Activated naive CD8-positive, alpha-beta T cell treated with anti-CD3 and anti-CD28 coated beads, Interleukin-2, amount 10 ng/mL, durations not matched to agents 7 days and 5 days (primary cell): ENCODE measurements around the gene PLCL1. TPM values are rescaled to one million over a fixed set of nuclear protein-coding genes. Genes with fewer than 3 reads are reported as not detected.

Source experiments
- ATAC-seq: fragments of 150-1000 bp; cut with Tn5 transposase; one replicate; pipeline ENCODE4 v1.10.0; 2021; ENCODE audit warnings: low read depth, moderate library complexity
- POLR2A ChIA-PET: fragments of 350-600 bp; sonication (Branson Sonifier 250); formaldehyde crosslinking; loops from one replicate; lab custom pipeline; 2021; ENCODE audit warnings: antibody characterized with exemption; lab: Charles Lee
- DNase-seq: peaks from one replicate; pipeline ENCODE4 v3.0.0; 2021
- H3K27ac Mint-ChIP-seq: one replicate; pipeline ENCODE4 v1.8.0; 2022; ENCODE audit warnings: mild to moderate bottlenecking, mixed read lengths
- H3K27me3 Mint-ChIP-seq: one replicate; pipeline ENCODE4 v1.8.0; 2022; ENCODE audit warnings: mild to moderate bottlenecking, moderate library complexity, mixed read lengths
- H3K36me3 Mint-ChIP-seq: one replicate; pipeline ENCODE4 v1.8.0; 2021; ENCODE audit warnings: mild to moderate bottlenecking, mixed read lengths
- H3K4me1 Mint-ChIP-seq: one replicate; pipeline ENCODE4 v1.8.0; 2021; ENCODE audit warnings: mixed read lengths
- H3K4me3 Mint-ChIP-seq: one replicate; pipeline ENCODE4 v1.8.0; 2022; ENCODE audit warnings: mild to moderate bottlenecking, moderate library complexity, mixed read lengths
- H3K9me3 Mint-ChIP-seq: one replicate; pipeline ENCODE4 v1.8.0; 2021; ENCODE audit warnings: mixed read lengths
- total RNA-seq, 2 experiments: library from RNA; stranded (reverse); gene quantifications; one replicate each; pipeline ENCODE4 v1.2.3, GENCODE V29; 2021

The PLCL1 gene
- total RNA-seq, 2 experiments from 2014 or later, result 1.2 to 1.3 TPM

- no peak for ATAC-seq
- H3K9me3 Mint-ChIP-seq, result no peaks in the 10 kb centered on the region
- no peak for DNase-seq
- H3K27me3 Mint-ChIP-seq, result no peaks in the 10 kb centered on the region
- H3K4me1 Mint-ChIP-seq, result no peaks in the 10 kb centered on the region
- H3K27ac Mint-ChIP-seq, result no peak overlapping the region
- no peaks in the 10 kb centered on the region for H3K36me3 Mint-ChIP-seq
- H3K4me3 Mint-ChIP-seq, result no peak overlapping the region
- POLR2A ChIA-PET, result no interaction called here
Measured at GRCh38 chr2:197982565-197982964, 178.2 kb downstream of the PLCL1 start.

- POLR2A ChIA-PET, result no interaction called here
- no peaks in the 10 kb centered on the region for H3K36me3 Mint-ChIP-seq
- H3K27ac Mint-ChIP-seq, result no peak overlapping the region
- no peak overlapping the region for H3K4me3 Mint-ChIP-seq
- no peak for DNase-seq
- ATAC-seq, result no peak
- H3K4me1 Mint-ChIP-seq, result no peaks in the 10 kb centered on the region
- no peaks in the 10 kb centered on the region for H3K27me3 Mint-ChIP-seq
- H3K9me3 Mint-ChIP-seq, result peaks cover 4% of the 10 kb centered on the region
Measured at GRCh38 chr2:197985029-197985638, 180.7 kb downstream of the PLCL1 start.

GRCh38 chr2:197986977-197987376 is 182.6 kb downstream of the PLCL1 start:
- POLR2A ChIA-PET, result no interaction called here
- Mint-ChIP-seq H3K27ac (no peak overlapping the region), H3K4me3 (no peak overlapping the region), H3K4me1 (no peaks in the 10 kb centered on the region), H3K36me3 (no peaks in the 10 kb centered on the region), H3K9me3 (peaks cover 5% of the 10 kb centered on the region), H3K27me3 (no peaks in the 10 kb centered on the region)
- DNase-seq (no peak), ATAC-seq (no peak)

GRCh38 chr2:197990356-197990755 is 186.0 kb downstream of the PLCL1 start:
- no peak overlapping the region for H3K4me3 Mint-ChIP-seq
- no peak for ATAC-seq

GRCh38 chr2:197992482-197993133 is 188.2 kb downstream of the PLCL1 start:
- no peak overlapping the region for H3K27ac Mint-ChIP-seq
- POLR2A ChIA-PET, result no interaction called here
- H3K36me3 Mint-ChIP-seq, result no peaks in the 10 kb centered on the region
- peaks cover 5% of the 10 kb centered on the region for H3K9me3 Mint-ChIP-seq
- H3K4me1 Mint-ChIP-seq, result no peaks in the 10 kb centered on the region
- DNase-seq (no peak), ATAC-seq (no peak)
- no peak overlapping the region for H3K4me3 Mint-ChIP-seq
- no peaks in the 10 kb centered on the region for H3K27me3 Mint-ChIP-seq

More at GRCh38 chr2:197990356-197990755, 186.0 kb downstream of the PLCL1 start:
- Mint-ChIP-seq H3K9me3 (peaks cover 5% of the 10 kb centered on the region), H3K27me3 (no peaks in the 10 kb centered on the region), H3K4me1 (no peaks in the 10 kb centered on the region), H3K36me3 (no peaks in the 10 kb centered on the region), H3K27ac (no peak overlapping the region)
- POLR2A ChIA-PET, result no interaction called here
- DNase-seq, result no peak

- H3K27me3 Mint-ChIP-seq, result no peaks in the 10 kb centered on the region
- H3K27ac Mint-ChIP-seq, result no peak overlapping the region
- H3K9me3 Mint-ChIP-seq, result peaks cover 5% of the 10 kb centered on the region
- no peaks in the 10 kb centered on the region for H3K36me3 Mint-ChIP-seq
- DNase-seq (no peak), ATAC-seq (no peak)
- POLR2A ChIA-PET, result no interaction called here
- H3K4me3 Mint-ChIP-seq, result no peak overlapping the region
- no peaks in the 10 kb centered on the region for H3K4me1 Mint-ChIP-seq
Measured at GRCh38 chr2:197993363-197993762, 189.0 kb downstream of the PLCL1 start.

- ATAC-seq, result no peak
- Mint-ChIP-seq H3K36me3 (no peaks in the 10 kb centered on the region), H3K4me1 (peaks cover 2% of the 10 kb centered on the region), H3K9me3 (peaks cover 5% of the 10 kb centered on the region), H3K4me3 (no peak overlapping the region), H3K27me3 (no peaks in the 10 kb centered on the region), H3K27ac (no peak overlapping the region)
- DNase-seq, result no peak
- POLR2A ChIA-PET, result no interaction called here
Measured at GRCh38 chr2:197993830-197994229, 189.4 kb downstream of the PLCL1 start.

GRCh38 chr2:197994751-197995150 is 190.4 kb downstream of the PLCL1 start:
- Mint-ChIP-seq H3K36me3 (no peaks in the 10 kb centered on the region), H3K9me3 (peaks cover 1% of the 10 kb centered on the region), H3K27ac (no peak overlapping the region), H3K4me3 (no peak overlapping the region), H3K4me1 (peaks cover 2% of the 10 kb centered on the region), H3K27me3 (no peaks in the 10 kb centered on the region)
- DNase-seq, result no peak
- POLR2A ChIA-PET, result no interaction called here
- no peak for ATAC-seq

- peaks cover 2% of the 10 kb centered on the region for H3K4me1 Mint-ChIP-seq
- DNase-seq, result no peak
- no peak for ATAC-seq
- no peak overlapping the region for H3K27ac Mint-ChIP-seq
- no peaks in the 10 kb centered on the region for H3K27me3 Mint-ChIP-seq
- H3K4me3 Mint-ChIP-seq, result no peak overlapping the region
- POLR2A ChIA-PET, result no interaction called here
- peaks cover 2% of the 10 kb centered on the region for H3K9me3 Mint-ChIP-seq
- H3K36me3 Mint-ChIP-seq, result no peaks in the 10 kb centered on the region
Measured at GRCh38 chr2:197996583-197996982, 192.2 kb downstream of the PLCL1 start.

- H3K4me1 Mint-ChIP-seq, result peaks cover 2% of the 10 kb centered on the region
- ATAC-seq (no peak), DNase-seq (no peak)
- no peaks in the 10 kb centered on the region for H3K27me3 Mint-ChIP-seq
- POLR2A ChIA-PET, result no interaction called here
- peaks cover 2% of the 10 kb centered on the region for H3K9me3 Mint-ChIP-seq
- H3K36me3 Mint-ChIP-seq, result no peaks in the 10 kb centered on the region
- H3K4me3 Mint-ChIP-seq, result no peak overlapping the region
- no peak overlapping the region for H3K27ac Mint-ChIP-seq
Measured at GRCh38 chr2:197997083-197997541, 192.7 kb downstream of the PLCL1 start.

- POLR2A ChIA-PET, result no interaction called here
- ATAC-seq (no peak), DNase-seq (no peak)
- H3K27ac Mint-ChIP-seq, result no peak overlapping the region
- no peaks in the 10 kb centered on the region for H3K27me3 Mint-ChIP-seq
- peaks cover 2% of the 10 kb centered on the region for H3K9me3 Mint-ChIP-seq
- H3K4me3 Mint-ChIP-seq, result no peak overlapping the region
- H3K4me1 Mint-ChIP-seq, result peaks cover 2% of the 10 kb centered on the region
- H3K36me3 Mint-ChIP-seq, result no peaks in the 10 kb centered on the region
Measured at GRCh38 chr2:197998702-197999101, 194.3 kb downstream of the PLCL1 start.

- Mint-ChIP-seq H3K4me1 (peaks cover 3% of the 10 kb centered on the region), H3K4me3 (no peak overlapping the region), H3K36me3 (no peaks in the 10 kb centered on the region), H3K27ac (no peak overlapping the region), H3K9me3 (peaks cover 2% of the 10 kb centered on the region), H3K27me3 (no peaks in the 10 kb centered on the region)
- DNase-seq (no peak), ATAC-seq (no peak)
- POLR2A ChIA-PET, result no interaction called here
Measured at GRCh38 chr2:198000417-198000816, 196.0 kb downstream of the PLCL1 start.

GRCh38 chr2:198004173-198004572 is 199.8 kb downstream of the PLCL1 start:
- POLR2A ChIA-PET, result no interaction called here
- no peak overlapping the region for H3K27ac Mint-ChIP-seq
- peaks cover 2% of the 10 kb centered on the region for H3K36me3 Mint-ChIP-seq
- peaks cover 9% of the 10 kb centered on the region for H3K9me3 Mint-ChIP-seq
- H3K4me3 Mint-ChIP-seq, result no peak overlapping the region
- ATAC-seq (no peak), DNase-seq (no peak)
- no peaks in the 10 kb centered on the region for H3K27me3 Mint-ChIP-seq
- peaks cover 3% of the 10 kb centered on the region for H3K4me1 Mint-ChIP-seq
